ENCODE data around the gene TPM2.

GRCh38 chr9:35660966-35661415, 28.7 kb downstream of the TPM2 start:
- peak; percentile 34; the same call in 1 of the 2 replicates for TF ChIP-seq CTCF (IDR thresholded peaks at IDR 0.05; ENCODE audit: low read depth, low read length)
- TF ChIP-seq EZH2phosphoT487 (IDR thresholded peaks at IDR 0.05; ENCODE audit: low read depth) = no peak

All from OCI-LY3 (cell line).